ENCODE data around the gene ATRAID. TPM values are rescaled to one million over a fixed set of nuclear protein-coding genes. Genes with fewer than 3 reads are reported as not detected.
A peak's percentile ranks its signal among the peaks of the same experiment; 100 is the strongest.

Gene ATRAID
- polyA plus RNA-seq, 2 donors = 66.2 to 92.7 TPM

GRCh38 chr2:27216416-27217137, 4.7 kb downstream of the ATRAID start:
- H3K27ac ChIP-seq (ENCODE audit: low read depth in 2 of 2, low read length in 1 of 2) = peak overlapping the region in 1 of 2 donors; percentile 71
- peak overlapping the region; percentile 61 to 63 for H3K4me3 ChIP-seq (ENCODE audit: low read depth in 1 of 2, low read length in 2 of 2)
- peaks cover 0 to 3% of the 10 kb centered on the region in 2 donors for H3K36me3 ChIP-seq (ENCODE audit: control insufficient read depth in 2 of 2, insufficient read depth in 2 of 2, low read length in 1 of 2)
- no peaks in the 10 kb centered on the region for H3K9me3 ChIP-seq (ENCODE audit: control insufficient read depth in 2 of 2, insufficient read depth in 1 of 2, low read depth in 1 of 2, low read length in 1 of 2)
- no peaks in the 10 kb centered on the region for H3K4me1 ChIP-seq (ENCODE audit: control insufficient read depth in 2 of 2, insufficient read depth in 2 of 2, low read length in 1 of 2)
- 75 to 78% methylated on average over 13 of the region's 13 CpGs for WGBS, 2 donors
- no peaks in the 10 kb centered on the region for H3K27me3 ChIP-seq (ENCODE audit: control insufficient read depth in 1 of 2, insufficient read depth in 2 of 2, low read length in 2 of 2)

DNA sequence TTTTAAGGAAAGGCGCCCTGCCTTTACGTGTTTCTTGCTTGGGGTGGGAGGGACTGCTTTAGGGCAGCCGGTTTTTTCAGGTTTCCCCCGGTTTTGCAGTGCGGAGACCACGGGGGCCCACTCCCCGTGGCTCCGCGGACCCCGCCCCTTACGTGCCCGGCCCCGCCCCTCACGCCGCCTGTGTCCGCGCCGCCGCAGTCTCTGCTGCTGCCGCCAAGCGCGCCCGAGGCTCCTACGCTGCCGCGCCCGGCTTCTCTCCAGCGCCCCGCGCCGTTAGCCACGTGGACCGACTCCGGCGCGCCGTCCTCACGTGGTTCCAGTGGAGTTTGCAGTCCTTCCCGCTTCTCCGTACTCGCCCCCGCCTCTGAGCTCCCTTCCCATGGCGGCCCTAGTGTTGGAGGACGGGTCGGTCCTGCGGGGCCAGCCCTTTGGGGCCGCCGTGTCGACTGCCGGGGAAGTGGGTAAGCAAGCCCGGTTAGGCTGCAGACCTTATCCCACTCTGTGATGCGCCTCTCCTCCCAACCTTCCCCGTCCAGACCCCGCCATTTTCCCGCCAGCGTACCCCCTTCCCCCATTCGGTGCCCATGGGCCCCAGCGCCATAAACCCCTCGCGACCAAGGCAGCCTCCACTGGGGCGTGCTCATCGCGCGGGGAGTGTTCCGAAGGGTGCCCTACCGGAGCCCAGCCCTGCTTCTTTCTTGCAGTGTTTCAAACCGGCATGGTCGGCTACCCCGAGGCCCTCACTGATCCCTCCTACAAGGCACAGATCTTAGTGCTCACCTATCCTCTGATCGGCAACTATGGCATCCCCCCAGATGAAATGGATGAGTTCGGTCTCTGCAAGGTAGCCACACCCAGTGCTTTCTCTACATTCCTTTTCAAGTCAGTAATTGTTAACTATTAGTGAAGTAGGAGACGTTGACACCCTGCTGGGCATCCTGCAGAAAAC, 5.6 kb downstream of the ATRAID start, which contains the start of gene CAD:
TSS of gene CAD (plus strand) at position 197 of the 949 bp plus-strand sequence. CDS start at position 380, 183 bp downstream.
- Histone ChIP-seq H3K36me3 (ENCODE audit: control insufficient read depth in 2 of 2, insufficient read depth in 2 of 2, low read length in 1 of 2) (peaks cover 3 to 7% of the 10 kb centered on the region in 2 donors), H3K27ac (ENCODE audit: low read depth in 2 of 2, low read length in 1 of 2) (peak within 1 kb of the TSS; percentile 73 to 78), H3K4me3 (ENCODE audit: low read depth in 1 of 2, low read length in 2 of 2) (peak within 1 kb of the TSS; percentile 61 to 63), H3K27me3 (ENCODE audit: control insufficient read depth in 1 of 2, insufficient read depth in 2 of 2, low read length in 2 of 2) (no peaks in the 10 kb centered on the region), H3K4me1 (ENCODE audit: control insufficient read depth in 2 of 2, insufficient read depth in 2 of 2, low read length in 1 of 2) (no peaks in the 10 kb centered on the region), H3K9me3 (ENCODE audit: control insufficient read depth in 2 of 2, insufficient read depth in 1 of 2, low read depth in 1 of 2, low read length in 1 of 2) (no peaks in the 10 kb centered on the region)
- 1% methylated on average over 72 of the region's 72 CpGs for WGBS, 2 donors

- Histone ChIP-seq H3K4me3 (ENCODE audit: low read depth in 1 of 2, low read length in 2 of 2) (no peak overlapping the region), H3K9me3 (ENCODE audit: control insufficient read depth in 2 of 2, insufficient read depth in 1 of 2, low read depth in 1 of 2, low read length in 1 of 2) (no peaks in the 10 kb centered on the region), H3K27me3 (ENCODE audit: control insufficient read depth in 1 of 2, insufficient read depth in 2 of 2, low read length in 2 of 2) (no peaks in the 10 kb centered on the region), H3K27ac (ENCODE audit: low read depth in 2 of 2, low read length in 1 of 2) (no peak overlapping the region), H3K36me3 (ENCODE audit: control insufficient read depth in 2 of 2, insufficient read depth in 2 of 2, low read length in 1 of 2) (peaks cover 6 to 13% of the 10 kb centered on the region in 2 donors), H3K4me1 (ENCODE audit: control insufficient read depth in 2 of 2, insufficient read depth in 2 of 2, low read length in 1 of 2) (no peaks in the 10 kb centered on the region)
- WGBS, 2 donors = 81 to 88% methylated on average over 4 of the region's 4 CpGs
These were observed 6.8 kb downstream of the ATRAID start for GRCh38 chr2:27218614-27219013.

DNA sequence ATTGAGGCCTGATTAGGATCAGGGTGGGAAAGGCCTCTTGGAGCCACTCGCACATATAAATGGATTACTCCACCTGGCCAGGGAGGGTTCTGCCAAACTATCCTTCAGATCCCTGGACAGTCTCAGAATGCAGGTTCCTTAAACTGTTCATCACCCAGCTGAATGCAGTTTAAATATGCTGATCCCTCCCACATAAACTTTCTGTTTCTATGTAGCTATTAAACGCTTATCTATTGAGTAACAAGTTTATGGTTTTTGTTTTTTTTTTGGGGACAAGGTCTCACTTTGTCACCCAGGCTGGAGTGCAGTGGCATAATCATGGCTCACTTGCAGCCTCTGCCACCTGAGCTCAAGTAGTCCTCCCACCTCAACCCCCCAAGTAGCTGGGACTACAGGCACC, 7.2 kb downstream of the ATRAID start:
- Histone ChIP-seq H3K36me3 (ENCODE audit: control insufficient read depth in 2 of 2, insufficient read depth in 2 of 2, low read length in 1 of 2) (peaks cover 11 to 18% of the 10 kb centered on the region in 2 donors), H3K27me3 (ENCODE audit: control insufficient read depth in 1 of 2, insufficient read depth in 2 of 2, low read length in 2 of 2) (no peaks in the 10 kb centered on the region), H3K4me3 (ENCODE audit: low read depth in 1 of 2, low read length in 2 of 2) (no peak overlapping the region), H3K9me3 (ENCODE audit: control insufficient read depth in 2 of 2, insufficient read depth in 1 of 2, low read depth in 1 of 2, low read length in 1 of 2) (no peaks in the 10 kb centered on the region), H3K27ac (ENCODE audit: low read depth in 2 of 2, low read length in 1 of 2) (no peak overlapping the region), H3K4me1 (ENCODE audit: control insufficient read depth in 2 of 2, insufficient read depth in 2 of 2, low read length in 1 of 2) (no peaks in the 10 kb centered on the region)
- 73 to 85% methylated on average over 2 of the region's 2 CpGs for WGBS, 2 donors

GRCh38 chr2:27220091-27220490, 8.2 kb downstream of the ATRAID start:
- no peak overlapping the region for H3K4me3 ChIP-seq (ENCODE audit: low read depth in 1 of 2, low read length in 2 of 2)
- 95 to 97% methylated on average over 7 of the region's 7 CpGs for WGBS, 2 donors
- H3K4me1 ChIP-seq (ENCODE audit: control insufficient read depth in 2 of 2, insufficient read depth in 2 of 2, low read length in 1 of 2) = no peaks in the 10 kb centered on the region
- no peaks in the 10 kb centered on the region for H3K27me3 ChIP-seq (ENCODE audit: control insufficient read depth in 1 of 2, insufficient read depth in 2 of 2, low read length in 2 of 2)
- no peaks in the 10 kb centered on the region for H3K9me3 ChIP-seq (ENCODE audit: control insufficient read depth in 2 of 2, insufficient read depth in 1 of 2, low read depth in 1 of 2, low read length in 1 of 2)
- H3K36me3 ChIP-seq (ENCODE audit: control insufficient read depth in 2 of 2, insufficient read depth in 2 of 2, low read length in 1 of 2) = peaks cover 15 to 25% of the 10 kb centered on the region in 2 donors
- no peak overlapping the region for H3K27ac ChIP-seq (ENCODE audit: low read depth in 2 of 2, low read length in 1 of 2)

DNA sequence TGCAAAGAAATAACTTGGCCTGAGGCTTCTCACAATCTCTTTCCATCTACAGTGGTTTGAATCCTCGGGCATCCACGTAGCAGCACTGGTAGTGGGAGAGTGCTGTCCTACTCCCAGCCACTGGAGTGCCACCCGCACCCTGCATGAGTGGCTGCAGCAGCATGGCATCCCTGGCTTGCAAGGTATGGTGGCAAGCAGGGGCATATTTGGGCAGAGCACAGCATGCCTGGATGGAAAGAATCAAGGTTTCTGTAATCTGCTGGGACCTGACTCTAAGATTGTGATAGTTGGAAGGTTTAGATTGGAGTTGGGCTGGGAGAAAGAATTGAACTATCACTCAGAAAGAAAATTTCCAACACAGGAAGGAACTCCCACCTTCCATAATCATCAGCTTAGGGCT, 9.3 kb downstream of the ATRAID start:
- H3K27ac ChIP-seq (ENCODE audit: low read depth in 2 of 2, low read length in 1 of 2) = no peak overlapping the region
- no peak overlapping the region for H3K4me3 ChIP-seq (ENCODE audit: low read depth in 1 of 2, low read length in 2 of 2)
- 76 to 91% methylated on average over 3 of the region's 3 CpGs for WGBS, 2 donors
- H3K9me3 ChIP-seq (ENCODE audit: control insufficient read depth in 2 of 2, insufficient read depth in 1 of 2, low read depth in 1 of 2, low read length in 1 of 2) = no peaks in the 10 kb centered on the region
- H3K4me1 ChIP-seq (ENCODE audit: control insufficient read depth in 2 of 2, insufficient read depth in 2 of 2, low read length in 1 of 2) = no peaks in the 10 kb centered on the region
- peaks cover 20 to 33% of the 10 kb centered on the region in 2 donors for H3K36me3 ChIP-seq (ENCODE audit: control insufficient read depth in 2 of 2, insufficient read depth in 2 of 2, low read length in 1 of 2)
- H3K27me3 ChIP-seq (ENCODE audit: control insufficient read depth in 1 of 2, insufficient read depth in 2 of 2, low read length in 2 of 2) = no peaks in the 10 kb centered on the region

DNA sequence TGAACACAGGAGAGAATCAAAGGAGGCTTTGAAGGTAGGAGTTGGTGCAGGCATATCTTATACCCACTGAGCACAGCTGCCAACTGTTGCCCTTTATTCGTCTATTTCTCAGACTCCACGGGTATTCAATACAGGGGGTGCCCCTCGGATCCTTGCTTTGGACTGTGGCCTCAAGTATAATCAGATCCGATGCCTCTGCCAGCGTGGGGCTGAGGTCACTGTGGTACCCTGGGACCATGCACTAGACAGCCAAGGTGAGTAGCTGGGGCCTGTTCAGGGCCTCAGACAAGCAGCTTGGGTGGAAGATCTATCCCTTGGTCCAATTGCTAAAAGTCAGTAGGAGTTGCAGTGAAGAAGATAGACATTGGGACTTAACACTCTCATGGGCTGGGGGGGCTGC, 10.6 kb downstream of the ATRAID start:
- no peaks in the 10 kb centered on the region for H3K9me3 ChIP-seq (ENCODE audit: control insufficient read depth in 2 of 2, insufficient read depth in 1 of 2, low read depth in 1 of 2, low read length in 1 of 2)
- no peak overlapping the region for H3K27ac ChIP-seq (ENCODE audit: low read depth in 2 of 2, low read length in 1 of 2)
- no peaks in the 10 kb centered on the region for H3K4me1 ChIP-seq (ENCODE audit: control insufficient read depth in 2 of 2, insufficient read depth in 2 of 2, low read length in 1 of 2)
- 95% methylated on average over 5 of the region's 5 CpGs for WGBS, 2 donors
- no peaks in the 10 kb centered on the region for H3K27me3 ChIP-seq (ENCODE audit: control insufficient read depth in 1 of 2, insufficient read depth in 2 of 2, low read length in 2 of 2)
- H3K36me3 ChIP-seq (ENCODE audit: control insufficient read depth in 2 of 2, insufficient read depth in 2 of 2, low read length in 1 of 2) = peaks cover 26 to 43% of the 10 kb centered on the region in 2 donors
- no peak overlapping the region for H3K4me3 ChIP-seq (ENCODE audit: low read depth in 1 of 2, low read length in 2 of 2)

- Histone ChIP-seq H3K36me3 (ENCODE audit: control insufficient read depth in 2 of 2, insufficient read depth in 2 of 2, low read length in 1 of 2) (peaks cover 26 to 43% of the 10 kb centered on the region in 2 donors), H3K4me3 (ENCODE audit: low read depth in 1 of 2, low read length in 2 of 2) (no peak overlapping the region), H3K9me3 (ENCODE audit: control insufficient read depth in 2 of 2, insufficient read depth in 1 of 2, low read depth in 1 of 2, low read length in 1 of 2) (no peaks in the 10 kb centered on the region), H3K4me1 (ENCODE audit: control insufficient read depth in 2 of 2, insufficient read depth in 2 of 2, low read length in 1 of 2) (no peaks in the 10 kb centered on the region), H3K27me3 (ENCODE audit: control insufficient read depth in 1 of 2, insufficient read depth in 2 of 2, low read length in 2 of 2) (no peaks in the 10 kb centered on the region), H3K27ac (ENCODE audit: low read depth in 2 of 2, low read length in 1 of 2) (no peak overlapping the region)
- 96 to 98% methylated on average over 6 of the region's 6 CpGs for WGBS, 2 donors
These were observed 11.6 kb downstream of the ATRAID start for GRCh38 chr2:27223416-27223815.

DNA sequence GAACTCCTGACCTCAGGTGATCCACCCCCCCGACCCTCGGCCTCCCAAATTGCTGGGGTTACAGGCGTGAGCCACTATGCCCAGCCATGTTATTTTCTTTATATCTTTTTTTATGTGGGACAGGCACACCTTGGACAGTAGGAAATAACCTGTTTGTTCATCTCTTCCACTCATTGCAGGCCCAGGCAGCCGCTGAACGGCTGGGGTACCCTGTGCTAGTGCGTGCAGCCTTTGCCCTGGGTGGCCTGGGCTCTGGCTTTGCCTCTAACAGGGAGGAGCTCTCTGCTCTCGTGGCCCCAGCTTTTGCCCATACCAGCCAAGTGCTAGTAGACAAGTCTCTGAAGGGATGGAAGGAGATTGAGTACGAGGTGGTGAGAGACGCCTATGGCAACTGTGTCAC, 13.7 kb downstream of the ATRAID start:
- Histone ChIP-seq H3K36me3 (ENCODE audit: control insufficient read depth in 2 of 2, insufficient read depth in 2 of 2, low read length in 1 of 2) (peaks cover 26 to 47% of the 10 kb centered on the region in 2 donors), H3K9me3 (ENCODE audit: control insufficient read depth in 2 of 2, insufficient read depth in 1 of 2, low read depth in 1 of 2, low read length in 1 of 2) (no peaks in the 10 kb centered on the region), H3K27me3 (ENCODE audit: control insufficient read depth in 1 of 2, insufficient read depth in 2 of 2, low read length in 2 of 2) (no peaks in the 10 kb centered on the region), H3K4me3 (ENCODE audit: low read depth in 1 of 2, low read length in 2 of 2) (no peak overlapping the region), H3K27ac (ENCODE audit: low read depth in 2 of 2, low read length in 1 of 2) (no peak overlapping the region), H3K4me1 (ENCODE audit: control insufficient read depth in 2 of 2, insufficient read depth in 2 of 2, low read length in 1 of 2) (no peaks in the 10 kb centered on the region)
- 91 to 93% methylated on average over 9 of the region's 9 CpGs for WGBS, 2 donors
